ENCODE measurements around the gene BCL2.

DNA sequence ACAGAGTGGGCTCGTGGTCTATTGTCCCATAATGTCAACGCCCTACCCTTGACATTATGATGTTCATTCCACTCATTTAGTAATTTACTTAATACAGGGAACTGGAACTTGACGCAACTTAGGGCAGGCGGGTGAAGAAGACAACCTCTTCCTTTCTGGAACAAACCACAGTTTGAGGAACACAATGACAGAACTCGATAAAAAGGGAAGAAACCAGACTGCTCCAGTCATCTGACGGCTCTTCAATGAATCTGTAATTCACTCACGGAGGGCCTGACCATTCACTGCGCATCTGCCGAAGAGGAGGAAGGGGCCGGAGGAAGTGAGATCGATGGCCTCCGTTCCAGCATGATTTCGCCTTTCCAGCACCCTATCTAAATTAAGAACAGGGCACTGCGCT lies 83.2 kb downstream of the BCL2 start:
- TF ChIP-seq ZBTB7A (IDR thresholded peaks at IDR 0.05; ENCODE audit: low read depth), result no peak
- no peak for TF ChIP-seq TAF1 (IDR thresholded peaks at IDR 0.05; ENCODE audit: low read depth)
- TF ChIP-seq EGR1 (IDR thresholded peaks at IDR 0.05), result no peak
- TF ChIP-seq NFIC (IDR thresholded peaks at IDR 0.05), result no peak
- no peak for TF ChIP-seq RAD21 (IDR thresholded peaks at IDR 0.05; ENCODE audit: low read depth)
- no peak for TF ChIP-seq FOXM1 (IDR thresholded peaks at IDR 0.05; ENCODE audit: borderline replicate concordance, low read depth)
- TF ChIP-seq YY1 (IDR thresholded peaks at IDR 0.05; ENCODE audit: low read depth), result no peak
- TF ChIP-seq EP300 (IDR thresholded peaks at IDR 0.05; ENCODE audit: borderline replicate concordance), result no peak

All from Ishikawa (cell line).